ENCODE measurements around the gene MYO7B. TPM values are rescaled to one million over a fixed set of nuclear protein-coding genes. Genes with fewer than 3 reads are reported as not detected.

MYO7B gene
- total RNA-seq, 1 donor from 2014 or later: 3.0 TPM

GRCh38 chr2:127503491-127503890 is 32.0 kb upstream of the MYO7B start:
- POLR2A ChIA-PET: no interaction called here
- no peak for ATAC-seq (ENCODE audit: low read depth)

GRCh38 chr2:127504552-127505430 is 30.7 kb upstream of the MYO7B start:
- Mint-ChIP-seq H3K27ac (peak overlapping the region; percentile 18), H3K36me3 (ENCODE audit: low read depth) (peaks cover 66% of the 10 kb centered on the region), H3K9me3 (no peaks in the 10 kb centered on the region), H3K4me3 (no peak overlapping the region), H3K27me3 (no peaks in the 10 kb centered on the region), H3K4me1 (peaks cover 32% of the 10 kb centered on the region)
- CTCF ChIA-PET: interaction anchor here (0.7 kb wide), 1 partner anchor 26 kb away, joined by 3 read pairs; no protein-coding TSS in a partner anchor
- POLR2A ChIA-PET: interaction anchor here (0.6 kb wide), 1 partner anchor 133 kb away, joined by 6 read pairs; no protein-coding TSS in a partner anchor
- no peak for ATAC-seq (ENCODE audit: low read depth)
- no peak for TF ChIP-seq CTCF (IDR thresholded peaks at IDR 0.05)
- no peak for DNase-seq
- intact Hi-C loops (cut with micrococcal nuclease): no loop called here

More at GRCh38 chr2:127503491-127503890, 32.0 kb upstream of the MYO7B start:
- TF ChIP-seq CTCF (IDR thresholded peaks at IDR 0.05): no peak
- intact Hi-C loops (cut with micrococcal nuclease): no loop called here
- H3K4me1 Mint-ChIP-seq: peaks cover 24% of the 10 kb centered on the region
- CTCF ChIA-PET: no interaction called here
- no peaks in the 10 kb centered on the region for H3K9me3 Mint-ChIP-seq
- H3K27ac Mint-ChIP-seq: no peak overlapping the region
- no peak for DNase-seq
- H3K36me3 Mint-ChIP-seq (ENCODE audit: low read depth): peaks cover 73% of the 10 kb centered on the region
- H3K27me3 Mint-ChIP-seq: no peaks in the 10 kb centered on the region
- H3K4me3 Mint-ChIP-seq: no peak overlapping the region

- no peak overlapping the region for H3K4me3 Mint-ChIP-seq
- H3K4me1 Mint-ChIP-seq: peaks cover 43% of the 10 kb centered on the region
- no peak overlapping the region for H3K27ac Mint-ChIP-seq
- ATAC-seq (ENCODE audit: low read depth): no peak
- POLR2A ChIA-PET: interaction anchor here (2.8 kb wide), 1 partner anchor 20 kb away, joined by 15 read pairs; the partner anchor contains the start of gene IWS1
- no peaks in the 10 kb centered on the region for H3K9me3 Mint-ChIP-seq
- CTCF ChIA-PET: no interaction called here
- H3K27me3 Mint-ChIP-seq: no peaks in the 10 kb centered on the region
- peaks cover 63% of the 10 kb centered on the region for H3K36me3 Mint-ChIP-seq (ENCODE audit: low read depth)
- intact Hi-C loops (cut with micrococcal nuclease): no loop called here
- no peak for DNase-seq
- TF ChIP-seq CTCF (IDR thresholded peaks at IDR 0.05): no peak
These were observed 29.0 kb upstream of the MYO7B start for GRCh38 chr2:127506510-127506909.

GRCh38 chr2:127508023-127508630 is 27.4 kb upstream of the MYO7B start:
- ChIA-PET CTCF (interaction anchor here (0.9 kb wide), 1 partner anchor 29 kb away, joined by 4 read pairs; no protein-coding TSS in a partner anchor), POLR2A (interaction anchor here (2.8 kb wide), 1 partner anchor 18 kb away, joined by 15 read pairs; the partner anchor contains the start of gene IWS1)
- DNase-seq (no peak), ATAC-seq (ENCODE audit: low read depth) (no peak)
- H3K27me3 Mint-ChIP-seq: no peaks in the 10 kb centered on the region
- intact Hi-C loops (cut with micrococcal nuclease): no loop called here
- TF ChIP-seq CTCF (IDR thresholded peaks at IDR 0.05): no peak
- H3K36me3 Mint-ChIP-seq (ENCODE audit: low read depth): peaks cover 55% of the 10 kb centered on the region
- H3K4me3 Mint-ChIP-seq: no peak overlapping the region
- no peak overlapping the region for H3K27ac Mint-ChIP-seq
- H3K9me3 Mint-ChIP-seq: no peaks in the 10 kb centered on the region
- peaks cover 53% of the 10 kb centered on the region for H3K4me1 Mint-ChIP-seq

GRCh38 chr2:127508631-127509034 is 26.9 kb upstream of the MYO7B start:
- CTCF ChIA-PET: interaction anchor here (0.9 kb wide), 1 partner anchor 29 kb away, joined by 4 read pairs; no protein-coding TSS in a partner anchor
- Mint-ChIP-seq H3K4me1 (peaks cover 53% of the 10 kb centered on the region), H3K9me3 (no peaks in the 10 kb centered on the region), H3K27ac (no peak overlapping the region), H3K27me3 (no peaks in the 10 kb centered on the region), H3K4me3 (no peak overlapping the region), H3K36me3 (ENCODE audit: low read depth) (peaks cover 53% of the 10 kb centered on the region)
- no peak for TF ChIP-seq CTCF (IDR thresholded peaks at IDR 0.05)
- DNase-seq (no peak), ATAC-seq (ENCODE audit: low read depth) (peak; percentile 80)
- intact Hi-C loops (cut with micrococcal nuclease): no loop called here
- POLR2A ChIA-PET: interaction anchor here (2.8 kb wide), 1 partner anchor 17 kb away, joined by 15 read pairs; the partner anchor contains the start of gene IWS1

All from activated B cell treated with CpG ODN at 0.5 μM for 24 hours (primary cell).